ENCODE measurements around the gene AFAP1L2. TPM values are rescaled to one million over a fixed set of nuclear protein-coding genes. Genes with fewer than 3 reads are reported as not detected.

Gene AFAP1L2
- polyA plus RNA-seq, 1 donor from 2014 or later, result 0.88 TPM

DNA sequence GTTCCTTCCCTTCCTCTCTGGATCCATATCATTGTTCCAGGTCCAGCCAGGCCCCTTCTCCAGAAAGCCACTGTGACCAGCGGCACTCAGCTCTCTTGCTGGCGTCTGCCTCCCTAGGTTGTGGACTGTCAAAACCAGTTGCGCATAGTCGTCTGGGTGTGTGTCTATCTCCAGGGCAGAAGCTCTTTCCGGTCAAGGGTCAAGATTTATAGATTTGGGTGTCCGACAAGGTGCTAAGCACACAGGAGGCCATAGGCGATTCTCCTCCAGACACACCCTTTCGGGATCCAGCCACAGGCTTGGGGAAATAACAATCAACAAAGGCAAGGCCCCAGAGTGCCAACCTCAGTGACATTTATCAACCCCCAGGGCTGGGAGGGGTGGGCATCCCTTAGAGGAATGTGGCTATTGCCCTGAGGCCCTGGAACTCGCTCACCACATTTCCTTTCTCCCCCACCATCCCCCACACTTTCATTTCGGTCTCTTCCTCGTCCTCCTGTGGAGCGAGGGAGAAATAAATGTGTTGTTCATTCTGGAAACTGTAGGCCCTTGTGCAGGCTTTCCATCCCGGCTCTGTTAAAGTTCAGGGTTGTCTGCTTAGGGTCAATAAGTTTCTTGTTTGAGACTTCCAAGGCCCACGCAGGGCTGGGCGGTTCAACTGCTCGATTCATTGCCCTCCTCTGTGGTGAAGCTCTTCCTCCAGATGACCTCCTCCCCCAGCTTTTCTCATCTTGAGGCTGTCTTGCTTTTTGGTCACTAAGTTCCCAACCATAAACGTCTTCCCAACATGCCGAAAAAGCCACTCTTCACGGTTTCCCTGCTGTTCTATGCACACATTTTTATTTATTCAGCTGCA is 57.9 kb downstream of the AFAP1L2 start:
- TF ChIP-seq EP300 (conservative IDR thresholded peaks at IDR 0.05; ENCODE audit: poor library complexity, severe bottlenecking), result no peak
- H3K9ac ChIP-seq (ENCODE audit: low read length), result no peak overlapping the region
- no peaks in the 10 kb centered on the region for H3K27me3 ChIP-seq (ENCODE audit: insufficient read depth, low read depth, low read length)
- H3F3A ChIP-seq (ENCODE audit: insufficient read depth, low read length, poor library complexity, severe bottlenecking), result no peaks in the 10 kb centered on the region
- no peak overlapping the region for H3K4me2 ChIP-seq (ENCODE audit: low read length)
- H3K4me3 ChIP-seq (ENCODE audit: low read length), result no peak overlapping the region
- no peaks in the 10 kb centered on the region for H3K9me2 ChIP-seq (ENCODE audit: insufficient read depth, low read length)
- H3K9me3 ChIP-seq (ENCODE audit: low read length), result no peaks in the 10 kb centered on the region
- H3K27ac ChIP-seq (ENCODE audit: low read length), result no peak overlapping the region
- H2AFZ ChIP-seq (ENCODE audit: low read depth, low read length), result no peak overlapping the region
- H4K20me1 ChIP-seq (ENCODE audit: insufficient read depth), result no peaks in the 10 kb centered on the region
- no peaks in the 10 kb centered on the region for H3K79me2 ChIP-seq (replicated peaks; ENCODE audit: insufficient read depth, low read length)
- H3K36me3 ChIP-seq (ENCODE audit: insufficient read depth, low read length), result no peaks in the 10 kb centered on the region

DNA sequence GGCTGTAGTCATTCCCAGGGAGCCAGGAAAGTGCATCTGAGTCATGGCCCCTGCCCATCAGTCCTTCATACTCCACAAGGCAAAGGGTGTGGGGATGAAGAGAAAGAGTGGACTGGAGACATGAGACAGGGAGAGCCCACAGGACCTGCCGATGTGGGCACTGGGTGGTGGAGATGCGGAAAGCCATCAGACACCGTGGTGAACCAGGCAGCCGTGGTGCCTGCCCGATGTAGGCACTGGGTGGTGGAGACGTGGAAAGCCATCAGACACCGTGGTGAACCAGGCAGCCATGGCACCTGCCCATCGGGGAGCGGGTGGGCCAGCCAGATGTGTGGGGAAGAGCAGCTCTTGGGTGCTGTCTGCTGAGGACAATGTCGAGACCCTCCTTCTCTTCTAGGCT is 58.6 kb downstream of the AFAP1L2 start:
- Histone ChIP-seq H3K27me3 (ENCODE audit: insufficient read depth, low read depth, low read length) (no peaks in the 10 kb centered on the region), H3K79me2 (replicated peaks; ENCODE audit: insufficient read depth, low read length) (no peaks in the 10 kb centered on the region), H3K27ac (ENCODE audit: low read length) (no peak overlapping the region), H3F3A (ENCODE audit: insufficient read depth, low read length, poor library complexity, severe bottlenecking) (no peaks in the 10 kb centered on the region), H3K9me3 (ENCODE audit: low read length) (no peaks in the 10 kb centered on the region), H2AFZ (ENCODE audit: low read depth, low read length) (no peak overlapping the region), H3K4me2 (ENCODE audit: low read length) (no peak overlapping the region), H4K20me1 (ENCODE audit: insufficient read depth) (no peaks in the 10 kb centered on the region), H3K9me2 (ENCODE audit: insufficient read depth, low read length) (no peaks in the 10 kb centered on the region), H3K36me3 (ENCODE audit: insufficient read depth, low read length) (no peaks in the 10 kb centered on the region), H3K4me3 (ENCODE audit: low read length) (no peak overlapping the region), H3K9ac (ENCODE audit: low read length) (no peak overlapping the region)
- TF ChIP-seq, protein P1, sequence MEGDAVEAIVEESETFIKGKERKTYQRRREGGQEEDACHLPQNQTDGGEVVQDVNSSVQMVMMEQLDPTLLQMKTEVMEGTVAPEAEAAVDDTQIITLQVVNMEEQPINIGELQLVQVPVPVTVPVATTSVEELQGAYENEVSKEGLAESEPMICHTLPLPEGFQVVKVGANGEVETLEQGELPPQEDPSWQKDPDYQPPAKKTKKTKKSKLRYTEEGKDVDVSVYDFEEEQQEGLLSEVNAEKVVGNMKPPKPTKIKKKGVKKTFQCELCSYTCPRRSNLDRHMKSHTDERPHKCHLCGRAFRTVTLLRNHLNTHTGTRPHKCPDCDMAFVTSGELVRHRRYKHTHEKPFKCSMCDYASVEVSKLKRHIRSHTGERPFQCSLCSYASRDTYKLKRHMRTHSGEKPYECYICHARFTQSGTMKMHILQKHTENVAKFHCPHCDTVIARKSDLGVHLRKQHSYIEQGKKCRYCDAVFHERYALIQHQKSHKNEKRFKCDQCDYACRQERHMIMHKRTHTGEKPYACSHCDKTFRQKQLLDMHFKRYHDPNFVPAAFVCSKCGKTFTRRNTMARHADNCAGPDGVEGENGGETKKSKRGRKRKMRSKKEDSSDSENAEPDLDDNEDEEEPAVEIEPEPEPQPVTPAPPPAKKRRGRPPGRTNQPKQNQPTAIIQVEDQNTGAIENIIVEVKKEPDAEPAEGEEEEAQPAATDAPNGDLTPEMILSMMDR (IDR thresholded peaks at IDR 0.05; ENCODE audit: poor library complexity, severe bottlenecking), result no peak
- TF ChIP-seq MXI1 (conservative IDR thresholded peaks at IDR 0.05; ENCODE audit: poor library complexity, severe bottlenecking) (no peak), SMC3 (conservative IDR thresholded peaks at IDR 0.05; ENCODE audit: poor library complexity) (no peak), EP300 (conservative IDR thresholded peaks at IDR 0.05; ENCODE audit: poor library complexity, severe bottlenecking) (no peak), RAD21 (conservative IDR thresholded peaks at IDR 0.05) (no peak), TAF1 (IDR thresholded peaks at IDR 0.05; ENCODE audit: low read depth) (no peak), EZH2 (IDR thresholded peaks at IDR 0.05; ENCODE audit: borderline replicate concordance, insufficient read depth, low read length, poor library complexity, severe bottlenecking) (no peak), POLR2AphosphoS5 (IDR thresholded peaks at IDR 0.05) (no peak)
- TF ChIP-seq, protein P2, sequence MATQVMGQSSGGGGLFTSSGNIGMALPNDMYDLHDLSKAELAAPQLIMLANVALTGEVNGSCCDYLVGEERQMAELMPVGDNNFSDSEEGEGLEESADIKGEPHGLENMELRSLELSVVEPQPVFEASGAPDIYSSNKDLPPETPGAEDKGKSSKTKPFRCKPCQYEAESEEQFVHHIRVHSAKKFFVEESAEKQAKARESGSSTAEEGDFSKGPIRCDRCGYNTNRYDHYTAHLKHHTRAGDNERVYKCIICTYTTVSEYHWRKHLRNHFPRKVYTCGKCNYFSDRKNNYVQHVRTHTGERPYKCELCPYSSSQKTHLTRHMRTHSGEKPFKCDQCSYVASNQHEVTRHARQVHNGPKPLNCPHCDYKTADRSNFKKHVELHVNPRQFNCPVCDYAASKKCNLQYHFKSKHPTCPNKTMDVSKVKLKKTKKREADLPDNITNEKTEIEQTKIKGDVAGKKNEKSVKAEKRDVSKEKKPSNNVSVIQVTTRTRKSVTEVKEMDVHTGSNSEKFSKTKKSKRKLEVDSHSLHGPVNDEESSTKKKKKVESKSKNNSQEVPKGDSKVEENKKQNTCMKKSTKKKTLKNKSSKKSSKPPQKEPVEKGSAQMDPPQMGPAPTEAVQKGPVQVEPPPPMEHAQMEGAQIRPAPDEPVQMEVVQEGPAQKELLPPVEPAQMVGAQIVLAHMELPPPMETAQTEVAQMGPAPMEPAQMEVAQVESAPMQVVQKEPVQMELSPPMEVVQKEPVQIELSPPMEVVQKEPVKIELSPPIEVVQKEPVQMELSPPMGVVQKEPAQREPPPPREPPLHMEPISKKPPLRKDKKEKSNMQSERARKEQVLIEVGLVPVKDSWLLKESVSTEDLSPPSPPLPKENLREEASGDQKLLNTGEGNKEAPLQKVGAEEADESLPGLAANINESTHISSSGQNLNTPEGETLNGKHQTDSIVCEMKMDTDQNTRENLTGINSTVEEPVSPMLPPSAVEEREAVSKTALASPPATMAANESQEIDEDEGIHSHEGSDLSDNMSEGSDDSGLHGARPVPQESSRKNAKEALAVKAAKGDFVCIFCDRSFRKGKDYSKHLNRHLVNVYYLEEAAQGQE (IDR thresholded peaks at IDR 0.05; ENCODE audit: borderline replicate concordance), result no peak

Measured in neural cell (in vitro differentiated cells).